Measurements from ENCODE around the gene NRN1L. TPM values are rescaled to one million over a fixed set of nuclear protein-coding genes. Genes with fewer than 3 reads are reported as not detected.

NRN1L gene
- total RNA-seq, 1 donor from 2014 or later = 0.49 TPM

- no peak overlapping the region for H3K4me3 ChIP-seq
- peaks cover 13% of the 10 kb centered on the region for H3K36me3 ChIP-seq
- no peak for DNase-seq
- TF ChIP-seq, protein P1, sequence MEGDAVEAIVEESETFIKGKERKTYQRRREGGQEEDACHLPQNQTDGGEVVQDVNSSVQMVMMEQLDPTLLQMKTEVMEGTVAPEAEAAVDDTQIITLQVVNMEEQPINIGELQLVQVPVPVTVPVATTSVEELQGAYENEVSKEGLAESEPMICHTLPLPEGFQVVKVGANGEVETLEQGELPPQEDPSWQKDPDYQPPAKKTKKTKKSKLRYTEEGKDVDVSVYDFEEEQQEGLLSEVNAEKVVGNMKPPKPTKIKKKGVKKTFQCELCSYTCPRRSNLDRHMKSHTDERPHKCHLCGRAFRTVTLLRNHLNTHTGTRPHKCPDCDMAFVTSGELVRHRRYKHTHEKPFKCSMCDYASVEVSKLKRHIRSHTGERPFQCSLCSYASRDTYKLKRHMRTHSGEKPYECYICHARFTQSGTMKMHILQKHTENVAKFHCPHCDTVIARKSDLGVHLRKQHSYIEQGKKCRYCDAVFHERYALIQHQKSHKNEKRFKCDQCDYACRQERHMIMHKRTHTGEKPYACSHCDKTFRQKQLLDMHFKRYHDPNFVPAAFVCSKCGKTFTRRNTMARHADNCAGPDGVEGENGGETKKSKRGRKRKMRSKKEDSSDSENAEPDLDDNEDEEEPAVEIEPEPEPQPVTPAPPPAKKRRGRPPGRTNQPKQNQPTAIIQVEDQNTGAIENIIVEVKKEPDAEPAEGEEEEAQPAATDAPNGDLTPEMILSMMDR (IDR thresholded peaks at IDR 0.05; ENCODE audit: borderline replicate concordance) = no peak
- peaks cover 90% of the 10 kb centered on the region for H3K4me1 ChIP-seq
- no peaks in the 10 kb centered on the region for H3K9me3 ChIP-seq (replicated peaks)
- intact Hi-C loops (cut with micrococcal nuclease) = no loop called here
- H3K27me3 ChIP-seq (ENCODE audit: low read depth) = no peaks in the 10 kb centered on the region
- peak overlapping the region; percentile 28 for H3K27ac ChIP-seq (replicated peaks)
Measured at GRCh38 chr16:67923414-67924116, 38.9 kb downstream of the NRN1L start.

- Histone ChIP-seq H3K4me1 (peaks cover 84% of the 10 kb centered on the region), H3K27ac (replicated peaks) (no peak overlapping the region), H3K36me3 (peaks cover 16% of the 10 kb centered on the region), H3K4me3 (no peak overlapping the region), H3K9me3 (replicated peaks) (no peaks in the 10 kb centered on the region), H3K27me3 (ENCODE audit: low read depth) (no peaks in the 10 kb centered on the region)
- no peak for DNase-seq
- intact Hi-C loops (cut with micrococcal nuclease) = no loop called here
- TF ChIP-seq, protein P1 (IDR thresholded peaks at IDR 0.05; ENCODE audit: borderline replicate concordance) = no peak
Measured at GRCh38 chr16:67924140-67924906, 39.6 kb downstream of the NRN1L start.

DNA sequence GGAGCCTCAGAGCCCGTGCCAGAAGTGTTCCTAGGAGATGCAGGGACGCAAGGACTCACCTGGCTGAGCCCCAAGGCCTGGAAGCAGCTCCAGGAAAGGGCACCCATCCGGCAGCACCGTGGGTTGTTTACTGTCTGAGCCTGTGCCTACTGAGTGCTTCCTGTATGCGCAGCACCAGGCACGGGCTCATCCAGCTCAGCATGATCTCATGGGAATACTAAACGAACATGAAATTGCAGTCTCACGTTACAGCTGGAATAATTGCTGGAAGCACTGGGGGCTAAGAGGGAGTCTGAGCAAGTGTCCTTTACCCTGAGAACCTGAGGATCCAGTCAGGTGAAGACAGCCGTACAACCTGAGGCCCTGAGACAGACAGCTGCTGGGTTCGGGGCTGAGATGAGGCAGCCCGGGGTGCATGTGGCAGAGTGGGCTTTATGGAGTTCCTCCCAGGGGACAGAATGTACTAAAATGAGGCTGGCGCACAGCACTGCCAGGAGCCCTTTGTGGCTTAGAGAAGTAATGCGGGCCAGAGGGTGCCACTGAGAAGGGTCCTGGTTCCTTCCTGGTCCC is 41.6 kb downstream of the NRN1L start:
- H3K27ac ChIP-seq (replicated peaks) = peak overlapping the region; percentile 62
- no peaks in the 10 kb centered on the region for H3K27me3 ChIP-seq (ENCODE audit: low read depth)
- TF ChIP-seq, protein P1 (IDR thresholded peaks at IDR 0.05; ENCODE audit: borderline replicate concordance) = no peak
- no peaks in the 10 kb centered on the region for H3K9me3 ChIP-seq (replicated peaks)
- H3K4me1 ChIP-seq = peaks cover 64% of the 10 kb centered on the region
- no peak overlapping the region for H3K4me3 ChIP-seq
- DNase-seq = no peak
- intact Hi-C loops (cut with micrococcal nuclease) = no loop called here
- H3K36me3 ChIP-seq = peaks cover 26% of the 10 kb centered on the region

- intact Hi-C loops (cut with micrococcal nuclease) = no loop called here
- H3K27me3 ChIP-seq (ENCODE audit: low read depth) = no peaks in the 10 kb centered on the region
- DNase-seq = no peak
- H3K36me3 ChIP-seq = peaks cover 26% of the 10 kb centered on the region
- H3K4me3 ChIP-seq = no peak overlapping the region
- H3K9me3 ChIP-seq (replicated peaks) = no peaks in the 10 kb centered on the region
- H3K4me1 ChIP-seq = peaks cover 54% of the 10 kb centered on the region
- TF ChIP-seq, protein P1 (IDR thresholded peaks at IDR 0.05; ENCODE audit: borderline replicate concordance) = no peak
- H3K27ac ChIP-seq (replicated peaks) = peak overlapping the region; percentile 62
Measured at GRCh38 chr16:67927131-67927941, 42.7 kb downstream of the NRN1L start.

- DNase-seq = no peak
- H3K4me1 ChIP-seq = peaks cover 46% of the 10 kb centered on the region
- H3K9me3 ChIP-seq (replicated peaks) = no peaks in the 10 kb centered on the region
- TF ChIP-seq, protein P1 (IDR thresholded peaks at IDR 0.05; ENCODE audit: borderline replicate concordance) = no peak
- H3K4me3 ChIP-seq = no peak overlapping the region
- no peak overlapping the region for H3K27ac ChIP-seq (replicated peaks)
- peaks cover 26% of the 10 kb centered on the region for H3K36me3 ChIP-seq
- H3K27me3 ChIP-seq (ENCODE audit: low read depth) = no peaks in the 10 kb centered on the region
- intact Hi-C loops (cut with micrococcal nuclease) = no loop called here
Measured at GRCh38 chr16:67928147-67928546, 43.5 kb downstream of the NRN1L start.

Measured in left ventricle myocardium inferior (tissue), 1 donor.